CD4-positive, alpha-beta memory T cell (primary cell): ENCODE data around the gene CHMP4B. TPM values are rescaled to one million over a fixed set of nuclear protein-coding genes. Genes with fewer than 3 reads are reported as not detected.

ENCODE experiments used
- CTCF ChIA-PET: fragments of 350-600 bp; sonication (Branson Sonifier 250); formaldehyde crosslinking; loops from one replicate; lab custom pipeline; 2021; ENCODE audit warnings: inconsistent platforms; ENCODE audit not compliant: partially characterized antibody; lab: Charles Lee
- POLR2A ChIA-PET: fragments of 350-600 bp; sonication (Branson Sonifier 250); formaldehyde crosslinking; loops from one replicate; lab custom pipeline; 2021; ENCODE audit not compliant: partially characterized antibody; lab: Charles Lee
- DNase-seq, 5 donors: peaks; one replicate each; pipeline versions ENCODE4 v3.0.0 to v3.0.0-alpha.2; 2020 to 2022; ENCODE audit warnings: mixed read lengths in 1 of 5
- H3K27ac ChIP-seq: one replicate; pipeline ENCODE4 v1.7.0; 2013; ENCODE audit warnings: low read depth, low read length
- H3K27me3 ChIP-seq: 2 replicates; pipeline ENCODE4 v1.7.0; 2013; ENCODE audit warnings: mild to moderate bottlenecking, low read length, moderate library complexity; ENCODE audit not compliant: insufficient read depth
- H3K36me3 ChIP-seq: 2 replicates; pipeline ENCODE4 v1.7.0; 2013; ENCODE audit warnings: mild to moderate bottlenecking, low read length, moderate library complexity; ENCODE audit not compliant: insufficient read depth
- H3K4me1 ChIP-seq: 2 replicates; pipeline ENCODE4 v1.7.0; 2013; ENCODE audit warnings: mild to moderate bottlenecking, low read length, moderate library complexity; ENCODE audit not compliant: insufficient read depth
- H3K4me3 ChIP-seq, 2 donors: one replicate each; pipeline ENCODE4 v1.7.0; 2013; ENCODE audit warnings: low read length in 2 of 2, mild to moderate bottlenecking in 1 of 2
- H3K9me3 ChIP-seq, 2 donors: one replicate each; pipeline ENCODE4 v1.7.0; 2013; ENCODE audit warnings: low read length in 2 of 2, control low read depth in 1 of 2; ENCODE audit not compliant: control insufficient read depth in 1 of 2
- H3K27ac Mint-ChIP-seq, 7 donors: one replicate each; pipeline ENCODE4 v1.8.0; 2020 to 2021; ENCODE audit warnings: mixed read lengths in 7 of 7, mild to moderate bottlenecking in 6 of 7, inconsistent platforms in 3 of 7, moderate library complexity in 3 of 7
- H3K27me3 Mint-ChIP-seq, 2 donors: one replicate each; pipeline ENCODE4 v1.8.0; 2020 to 2021; ENCODE audit warnings: mixed read lengths in 2 of 2
- H3K36me3 Mint-ChIP-seq, 2 donors: one replicate each; pipeline ENCODE4 v1.8.0; 2020 to 2021; ENCODE audit warnings: mixed read lengths in 2 of 2, inconsistent platforms in 1 of 2, mild to moderate bottlenecking in 1 of 2
- H3K4me1 Mint-ChIP-seq, 4 donors: one replicate each; pipeline ENCODE4 v1.8.0; 2020 to 2021; ENCODE audit warnings: mixed read lengths in 4 of 4, mild to moderate bottlenecking in 1 of 4
- H3K4me3 Mint-ChIP-seq, 8 donors: one replicate each; pipeline ENCODE4 v1.8.0; 2020 to 2021; ENCODE audit warnings: mixed read lengths in 8 of 8, mild to moderate bottlenecking in 7 of 8, moderate library complexity in 6 of 8, inconsistent platforms in 3 of 8
- H3K9me3 Mint-ChIP-seq, 8 donors: one replicate each; pipeline ENCODE4 v1.8.0; 2020 to 2021; ENCODE audit warnings: mixed read lengths in 8 of 8, mild to moderate bottlenecking in 5 of 8, inconsistent platforms in 3 of 8, moderate library complexity in 1 of 8
- intact Hi-C: fragments of 100-400 bp; cut with micrococcal nuclease; formaldehyde crosslinking; loops from one replicate; pipeline ENCODE4 v1.15.1; 2023
- polyA plus RNA-seq, 2 donors: library from polyadenylated mRNA; unstranded; fragments of 300-500 nt; fragmentation: Illumina TruSeq; gene quantifications; one replicate each; pipeline ENCODE4 v1.2.3, GENCODE V29; 2021
- total RNA-seq, 2 experiments: library from RNA; stranded (reverse); gene quantifications; one replicate each; pipeline ENCODE4 v1.2.3, GENCODE V29; 2021

CHMP4B gene
- total and polyA plus RNA-seq, 4 experiments from 2014 or later = 1.2 to 54.0 (median 29.1) TPM

DNA sequence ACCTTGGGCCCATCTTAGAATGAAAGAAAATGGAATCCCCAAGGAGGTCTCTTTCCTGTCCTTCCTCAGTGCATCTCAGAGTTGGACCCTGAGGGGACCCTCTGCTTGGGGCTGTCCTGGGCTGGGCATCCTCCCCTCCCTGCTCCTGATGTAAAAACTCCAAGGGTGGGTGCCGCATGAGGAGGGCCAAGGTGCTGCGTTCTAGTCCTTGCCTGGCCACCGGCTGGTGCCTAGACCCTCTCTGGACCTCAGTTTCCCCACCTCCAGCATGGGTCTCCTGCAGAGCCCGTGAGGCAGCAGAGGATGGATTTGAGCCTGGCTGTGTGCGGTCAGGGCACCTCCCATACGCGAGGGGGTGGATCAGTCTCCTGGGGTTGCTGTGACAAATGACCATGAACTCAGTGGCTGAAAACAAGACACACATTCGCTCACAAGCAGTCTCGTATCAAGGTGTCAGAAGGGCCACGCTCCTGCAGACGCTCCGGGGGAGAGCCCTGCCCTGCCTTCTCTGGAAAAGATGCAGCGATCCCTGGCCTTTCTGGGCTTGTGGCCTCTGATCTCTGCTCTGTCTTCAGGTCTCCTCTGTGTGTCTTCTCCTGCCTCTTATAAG is 54.7 kb downstream of the CHMP4B start:
- no peak overlapping the region for H3K4me3 ChIP-seq
- no peaks in the 10 kb centered on the region for H3K9me3 Mint-ChIP-seq
- peaks cover 2% of the 10 kb centered on the region in 2 donors for H3K27me3 Mint-ChIP-seq
- ChIA-PET CTCF (interaction anchor here (0.6 kb wide), 1 partner anchor 43 kb away, joined by 3 read pairs; no protein-coding TSS in a partner anchor), POLR2A (no interaction called here)
- no peaks in the 10 kb centered on the region for H3K36me3 Mint-ChIP-seq
- intact Hi-C loops = no loop called here
- H3K27ac ChIP-seq = no peak overlapping the region
- DNase-seq = no peak
- H3K36me3 ChIP-seq = no peaks in the 10 kb centered on the region
- peak overlapping the region in 1 of 7 donors; percentile 72 for H3K27ac Mint-ChIP-seq
- peaks cover 8% of the 10 kb centered on the region for H3K4me1 ChIP-seq
- no peaks in the 10 kb centered on the region for H3K27me3 ChIP-seq
- no peak overlapping the region for H3K4me3 Mint-ChIP-seq
- H3K4me1 Mint-ChIP-seq = peaks cover 0 to 5% (median under 1%) of the 10 kb centered on the region in 4 donors
- no peaks in the 10 kb centered on the region for H3K9me3 ChIP-seq

- no peak for DNase-seq
- H3K27me3 Mint-ChIP-seq = peaks cover 2% of the 10 kb centered on the region in 2 donors
- H3K27ac Mint-ChIP-seq = peak overlapping the region in 1 of 7 donors; percentile 72
- no peaks in the 10 kb centered on the region for H3K9me3 Mint-ChIP-seq
- H3K4me3 ChIP-seq = no peak overlapping the region
- H3K4me1 ChIP-seq = peaks cover 8% of the 10 kb centered on the region
- POLR2A ChIA-PET = no interaction called here
- H3K9me3 ChIP-seq = no peaks in the 10 kb centered on the region
- no peak overlapping the region for H3K4me3 Mint-ChIP-seq
- no peak overlapping the region for H3K27ac ChIP-seq
- no peaks in the 10 kb centered on the region for H3K36me3 Mint-ChIP-seq
- intact Hi-C loops = no loop called here
- H3K27me3 ChIP-seq = no peaks in the 10 kb centered on the region
- CTCF ChIA-PET = interaction anchor here (0.6 kb wide), 1 partner anchor 42 kb away, joined by 3 read pairs; no protein-coding TSS in a partner anchor
- H3K36me3 ChIP-seq = no peaks in the 10 kb centered on the region
- H3K4me1 Mint-ChIP-seq = peaks cover 0 to 2% (median 0%) of the 10 kb centered on the region in 4 donors
Measured at GRCh38 chr20:33866398-33867100, 55.4 kb downstream of the CHMP4B start.

- ChIA-PET CTCF (interaction anchor here (0.6 kb wide), 1 partner anchor 234 kb away, joined by 3 read pairs; no protein-coding TSS in a partner anchor), POLR2A (no interaction called here)
- Histone ChIP-seq H3K4me3 (no peak overlapping the region), H3K27me3 (no peaks in the 10 kb centered on the region), H3K36me3 (no peaks in the 10 kb centered on the region), H3K27ac (no peak overlapping the region), H3K4me1 (peaks cover 1% of the 10 kb centered on the region), H3K9me3 (no peaks in the 10 kb centered on the region)
- Mint-ChIP-seq H3K4me1 (no peaks in the 10 kb centered on the region), H3K27ac (peak overlapping the region in 1 of 7 donors; percentile 13), H3K9me3 (no peaks in the 10 kb centered on the region), H3K4me3 (no peak overlapping the region), H3K27me3 (peaks cover 2% of the 10 kb centered on the region in 2 donors), H3K36me3 (no peaks in the 10 kb centered on the region)
- intact Hi-C loops = no loop called here
- DNase-seq = no peak
Measured at GRCh38 chr20:33868042-33868441, 56.9 kb downstream of the CHMP4B start.

DNA sequence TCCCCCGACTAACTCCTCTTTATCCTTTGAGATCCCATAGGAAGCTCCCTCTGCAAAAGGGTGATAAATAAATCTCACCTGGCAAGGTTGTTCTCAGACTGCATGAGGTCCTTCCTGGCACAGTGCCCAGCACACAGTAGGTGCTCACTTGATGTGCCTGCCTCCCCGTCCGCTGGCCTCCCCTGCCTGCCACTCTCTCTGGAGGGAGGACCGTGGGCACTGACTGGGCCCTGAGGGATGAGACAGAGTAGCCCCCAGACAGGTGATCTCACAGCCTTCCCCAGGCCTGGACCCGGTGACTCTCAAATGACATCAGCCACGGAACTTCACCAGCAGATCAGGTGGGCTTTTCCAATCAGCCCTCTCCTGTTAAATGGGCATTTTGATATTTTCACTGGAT is 57.4 kb downstream of the CHMP4B start:
- H3K4me1 ChIP-seq = no peaks in the 10 kb centered on the region
- H3K9me3 ChIP-seq = no peaks in the 10 kb centered on the region
- DNase-seq = no peak
- H3K27me3 ChIP-seq = no peaks in the 10 kb centered on the region
- no peaks in the 10 kb centered on the region for H3K36me3 ChIP-seq
- Mint-ChIP-seq H3K36me3 (no peaks in the 10 kb centered on the region), H3K9me3 (no peaks in the 10 kb centered on the region), H3K27me3 (peaks cover 2% of the 10 kb centered on the region in 2 donors), H3K4me3 (no peak overlapping the region), H3K27ac (no peak overlapping the region), H3K4me1 (no peaks in the 10 kb centered on the region)
- POLR2A ChIA-PET = no interaction called here
- no peak overlapping the region for H3K4me3 ChIP-seq
- no peak overlapping the region for H3K27ac ChIP-seq
- CTCF ChIA-PET = interaction anchor here (0.6 kb wide), 1 partner anchor 233 kb away, joined by 3 read pairs; no protein-coding TSS in a partner anchor
- intact Hi-C loops = no loop called here

DNA sequence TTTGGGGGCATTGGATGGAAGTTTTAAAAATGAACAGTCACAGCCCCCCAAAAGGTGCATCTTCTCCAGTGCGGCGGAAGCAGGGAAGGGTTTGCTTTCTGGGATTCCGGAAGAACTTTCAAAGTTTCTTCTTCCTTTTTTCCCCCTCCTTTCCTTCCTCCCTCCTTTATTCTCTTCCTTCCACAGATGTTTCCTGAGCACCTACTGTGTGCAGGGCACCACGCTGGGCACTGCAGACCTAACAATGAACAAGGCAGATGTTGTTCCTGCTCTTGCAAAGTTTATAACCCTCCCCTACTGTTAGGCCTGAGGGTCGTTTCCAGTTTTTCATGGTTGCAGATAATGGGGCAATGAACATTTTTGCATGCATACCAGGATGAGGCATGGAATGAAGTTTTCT is 58.1 kb downstream of the CHMP4B start:
- Histone ChIP-seq H3K27me3 (no peaks in the 10 kb centered on the region), H3K4me3 (no peak overlapping the region), H3K4me1 (no peaks in the 10 kb centered on the region), H3K36me3 (no peaks in the 10 kb centered on the region), H3K9me3 (no peaks in the 10 kb centered on the region), H3K27ac (no peak overlapping the region)
- Mint-ChIP-seq H3K4me3 (no peak overlapping the region), H3K4me1 (no peaks in the 10 kb centered on the region), H3K27ac (no peak overlapping the region), H3K36me3 (no peaks in the 10 kb centered on the region), H3K9me3 (no peaks in the 10 kb centered on the region), H3K27me3 (peaks cover 2% of the 10 kb centered on the region in 2 donors)
- DNase-seq = no peak
- intact Hi-C loops = no loop called here
- ChIA-PET CTCF (interaction anchor here (0.7 kb wide), 1 partner anchor 13 kb away, joined by 3 read pairs; no protein-coding TSS in a partner anchor), POLR2A (no interaction called here)

- Mint-ChIP-seq H3K27me3 (peaks cover 2% of the 10 kb centered on the region in 2 donors), H3K4me1 (no peaks in the 10 kb centered on the region)
Measured at GRCh38 chr20:33871362-33871761, 60.2 kb downstream of the CHMP4B start.

DNA sequence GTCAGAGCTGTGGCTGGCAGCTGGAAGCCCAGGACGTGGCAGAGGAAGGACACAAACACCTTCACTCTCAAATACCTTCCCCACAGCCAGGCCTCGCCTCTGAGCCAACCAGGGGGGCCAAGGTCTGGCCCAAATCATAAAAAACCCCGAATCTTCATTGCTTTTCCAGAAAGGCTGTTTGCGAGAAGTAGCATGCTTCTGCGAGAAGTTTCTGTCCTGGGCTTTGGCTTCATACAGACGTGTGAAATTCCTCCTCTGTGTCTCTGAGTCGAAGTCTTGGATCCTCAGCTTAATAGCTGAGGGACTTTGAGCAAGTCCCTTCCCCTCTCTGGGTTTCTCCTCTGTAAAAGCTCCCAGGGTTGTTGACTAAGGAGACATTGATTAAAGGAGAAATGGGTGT is 63.0 kb downstream of the CHMP4B start:
- intact Hi-C loops = no loop called here

More at GRCh38 chr20:33871362-33871761, 60.2 kb downstream of the CHMP4B start:
- CTCF ChIA-PET = no interaction called here
- H3K36me3 Mint-ChIP-seq = no peaks in the 10 kb centered on the region
- intact Hi-C loops = no loop called here
- Histone ChIP-seq H3K4me3 (no peak overlapping the region), H3K27ac (no peak overlapping the region), H3K9me3 (no peaks in the 10 kb centered on the region), H3K36me3 (no peaks in the 10 kb centered on the region), H3K4me1 (no peaks in the 10 kb centered on the region), H3K27me3 (no peaks in the 10 kb centered on the region)
- H3K4me3 Mint-ChIP-seq = no peak overlapping the region
- no peaks in the 10 kb centered on the region for H3K9me3 Mint-ChIP-seq
- POLR2A ChIA-PET = no interaction called here
- peak overlapping the region in 1 of 7 donors; percentile 69 for H3K27ac Mint-ChIP-seq
- no peak for DNase-seq

More for the DNA sequence above, 63.0 kb downstream of the CHMP4B start:
- Histone ChIP-seq H3K27ac (no peak overlapping the region), H3K36me3 (no peaks in the 10 kb centered on the region), H3K4me1 (no peaks in the 10 kb centered on the region), H3K4me3 (no peak overlapping the region), H3K9me3 (no peaks in the 10 kb centered on the region), H3K27me3 (no peaks in the 10 kb centered on the region)
- CTCF ChIA-PET = no interaction called here
- Mint-ChIP-seq H3K27me3 (peaks cover 2% of the 10 kb centered on the region in 2 donors), H3K4me3 (no peak overlapping the region), H3K4me1 (no peaks in the 10 kb centered on the region), H3K36me3 (peaks cover 2 to 5% of the 10 kb centered on the region in 2 donors), H3K27ac (peak overlapping the region in 1 of 7 donors; percentile 29), H3K9me3 (peaks cover 0 to 12% (median 11%) of the 10 kb centered on the region in 8 donors)
- POLR2A ChIA-PET = no interaction called here
- no peak for DNase-seq
